Stimulated activated naive B cell treated with anti-CD40 and anti-IgM and Interleukin-4, amounts not matched to agents 10 μg/mL and 1 μg/mL and 100 μg/mL, for 72 hours (primary cell): ENCODE results near the gene MAP2K2.

Experiments
- ATAC-seq, 2 donors: fragments of 150-1000 bp; cut with Tn5 transposase; replicated peaks; 2 replicates each; pipeline ENCODE4 v1.10.0; 2021; ENCODE audit warnings: moderate library complexity in 1 of 2
- DNase-seq: peaks from one replicate; pipeline ENCODE4 v3.0.0; 2021
- H3K27ac Mint-ChIP-seq: one replicate; pipeline ENCODE4 v1.8.0; 2022; ENCODE audit warnings: mild to moderate bottlenecking, mixed read lengths
- H3K27me3 Mint-ChIP-seq, 2 donors: one replicate each; pipeline ENCODE4 v1.8.0; 2022; ENCODE audit warnings: mixed read lengths in 2 of 2
- H3K36me3 Mint-ChIP-seq, 2 donors: one replicate each; pipeline ENCODE4 v1.8.0; 2022; ENCODE audit warnings: mixed read lengths in 2 of 2, mild to moderate bottlenecking in 1 of 2
- H3K4me1 Mint-ChIP-seq, 2 donors: one replicate each; pipeline ENCODE4 v1.8.0; 2022; ENCODE audit warnings: mixed read lengths in 2 of 2, mild to moderate bottlenecking in 1 of 2
- H3K4me3 Mint-ChIP-seq, 2 donors: one replicate each; pipeline ENCODE4 v1.8.0; 2022; ENCODE audit warnings: mild to moderate bottlenecking in 2 of 2, mixed read lengths in 2 of 2, moderate library complexity in 1 of 2
- H3K9me3 Mint-ChIP-seq, 2 donors: one replicate each; pipeline ENCODE4 v1.8.0; 2022; ENCODE audit warnings: mixed read lengths in 2 of 2, mild to moderate bottlenecking in 1 of 2

Gene MAP2K2

GRCh38 chr19:4120559-4121272, 3.2 kb downstream of the MAP2K2 start:
- ATAC-seq (no peak), DNase-seq (no peak)
- Mint-ChIP-seq H3K27me3 (no peaks in the 10 kb centered on the region), H3K9me3 (no peaks in the 10 kb centered on the region), H3K27ac (no peak overlapping the region), H3K4me1 (peaks cover 30 to 45% of the 10 kb centered on the region in 2 donors), H3K36me3 (peaks cover 14 to 36% of the 10 kb centered on the region in 2 donors), H3K4me3 (no peak overlapping the region)

GRCh38 chr19:4119763-4120162, 4.2 kb downstream of the MAP2K2 start:
- Mint-ChIP-seq H3K9me3 (no peaks in the 10 kb centered on the region), H3K4me1 (peaks cover 38 to 53% of the 10 kb centered on the region in 2 donors), H3K27ac (no peak overlapping the region), H3K36me3 (peaks cover 17 to 42% of the 10 kb centered on the region in 2 donors), H3K27me3 (no peaks in the 10 kb centered on the region), H3K4me3 (no peak overlapping the region)
- ATAC-seq (no peak), DNase-seq (no peak)

DNA sequence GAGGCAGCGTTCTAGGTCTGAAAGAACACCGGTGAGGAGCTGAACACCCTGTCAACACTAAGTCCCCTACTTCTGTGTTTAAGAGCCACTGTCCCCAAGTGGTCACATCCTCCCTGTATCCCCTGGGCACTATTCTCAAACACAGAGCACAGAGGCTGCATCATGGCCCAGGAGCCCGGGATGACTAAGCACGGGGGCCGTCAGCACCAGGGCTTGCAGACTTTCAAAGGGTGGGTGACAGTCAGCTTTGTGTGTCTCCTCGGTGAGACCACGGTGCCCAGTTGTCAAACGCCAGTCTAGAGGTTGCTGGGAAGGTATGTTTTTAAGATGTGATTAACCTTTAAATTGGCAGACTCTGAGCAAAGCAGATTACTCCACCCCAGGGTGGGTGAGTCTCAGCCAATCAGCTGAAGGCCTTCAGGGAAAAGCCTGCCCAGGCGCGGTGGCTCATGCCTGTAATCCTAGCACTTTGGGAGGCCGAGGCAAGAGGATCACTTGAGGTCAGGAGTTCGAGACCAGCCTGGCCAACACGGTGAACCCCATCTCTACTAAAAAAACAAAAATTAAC, 8.0 kb downstream of the MAP2K2 start:
- H3K36me3 Mint-ChIP-seq = peaks cover 36 to 63% of the 10 kb centered on the region in 2 donors
- H3K4me1 Mint-ChIP-seq = peaks cover 37 to 62% of the 10 kb centered on the region in 2 donors
- no peak for DNase-seq
- no peaks in the 10 kb centered on the region for H3K27me3 Mint-ChIP-seq
- H3K9me3 Mint-ChIP-seq = no peaks in the 10 kb centered on the region
- peak; percentile 47 to 48 for ATAC-seq
- H3K27ac Mint-ChIP-seq = peak overlapping the region; percentile 92
- H3K4me3 Mint-ChIP-seq = peak overlapping the region; percentile 61 to 76

GRCh38 chr19:4115050-4115817, 8.7 kb downstream of the MAP2K2 start:
- Mint-ChIP-seq H3K36me3 (peaks cover 43 to 70% of the 10 kb centered on the region in 2 donors), H3K27me3 (no peaks in the 10 kb centered on the region), H3K4me3 (peak overlapping the region; percentile 61 to 76), H3K9me3 (no peaks in the 10 kb centered on the region), H3K27ac (peak overlapping the region; percentile 92), H3K4me1 (peaks cover 43 to 65% of the 10 kb centered on the region in 2 donors)
- ATAC-seq = peak; percentile 95
- DNase-seq = peak; percentile 26

DNA sequence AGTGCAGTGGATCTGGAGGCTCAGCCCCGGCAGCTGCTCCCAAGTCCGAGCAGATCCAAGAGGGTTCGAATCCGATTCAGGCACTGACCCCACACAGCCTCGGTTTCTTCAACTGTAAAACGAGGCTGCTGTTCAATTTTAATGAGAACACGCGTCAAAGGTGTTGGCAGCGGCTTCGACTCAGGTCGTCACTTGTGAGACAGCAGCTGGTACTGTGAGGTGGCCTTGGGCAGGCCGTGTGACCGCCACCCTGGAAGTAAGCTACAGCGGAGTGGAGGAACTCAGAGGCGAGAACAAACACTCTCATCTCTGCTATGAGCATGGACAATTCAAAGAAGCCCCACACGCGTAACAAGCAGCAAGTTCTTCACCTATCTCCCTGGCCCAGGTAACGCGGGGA, 9.7 kb downstream of the MAP2K2 start:
- H3K27ac Mint-ChIP-seq = peak overlapping the region; percentile 81
- DNase-seq = no peak
- H3K4me3 Mint-ChIP-seq = no peak overlapping the region
- no peaks in the 10 kb centered on the region for H3K9me3 Mint-ChIP-seq
- peaks cover 49 to 75% of the 10 kb centered on the region in 2 donors for H3K4me1 Mint-ChIP-seq
- peaks cover 41 to 72% of the 10 kb centered on the region in 2 donors for H3K36me3 Mint-ChIP-seq
- H3K27me3 Mint-ChIP-seq = no peaks in the 10 kb centered on the region
- ATAC-seq = no peak

GRCh38 chr19:4113398-4114088, 10.4 kb downstream of the MAP2K2 start:
- Mint-ChIP-seq H3K27ac (peak overlapping the region; percentile 84), H3K4me3 (no peak overlapping the region), H3K36me3 (peaks cover 42 to 75% of the 10 kb centered on the region in 2 donors), H3K27me3 (no peaks in the 10 kb centered on the region), H3K4me1 (peaks cover 55 to 82% of the 10 kb centered on the region in 2 donors), H3K9me3 (no peaks in the 10 kb centered on the region)
- no peak for ATAC-seq
- no peak for DNase-seq

- H3K27me3 Mint-ChIP-seq = no peaks in the 10 kb centered on the region
- DNase-seq (no peak), ATAC-seq (no peak)
- H3K9me3 Mint-ChIP-seq = no peaks in the 10 kb centered on the region
- H3K4me1 Mint-ChIP-seq = peaks cover 60 to 88% of the 10 kb centered on the region in 2 donors
- peak overlapping the region; percentile 76 for H3K27ac Mint-ChIP-seq
- H3K36me3 Mint-ChIP-seq = peaks cover 45 to 76% of the 10 kb centered on the region in 2 donors
- H3K4me3 Mint-ChIP-seq = no peak overlapping the region
These were observed 11.6 kb downstream of the MAP2K2 start for GRCh38 chr19:4112367-4112766.

DNA sequence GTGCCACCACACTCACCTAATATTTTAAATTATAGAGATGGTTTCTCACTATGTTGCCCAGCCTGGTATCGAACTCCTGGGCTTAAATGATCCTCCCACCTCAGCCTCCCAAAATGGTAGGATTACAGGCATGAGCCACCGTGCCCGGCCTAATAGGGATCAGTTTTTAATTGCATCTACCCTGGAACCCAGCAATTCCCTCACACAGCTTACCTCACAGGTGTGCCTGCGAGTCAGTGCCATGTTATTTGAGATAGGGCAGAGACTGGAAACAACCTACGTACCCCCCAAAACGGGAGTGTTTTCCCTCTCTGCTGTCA, 14.3 kb downstream of the MAP2K2 start:
- H3K36me3 Mint-ChIP-seq = peaks cover 48 to 79% of the 10 kb centered on the region in 2 donors
- ATAC-seq (no peak), DNase-seq (no peak)
- no peaks in the 10 kb centered on the region for H3K27me3 Mint-ChIP-seq
- peaks cover 54 to 81% of the 10 kb centered on the region in 2 donors for H3K4me1 Mint-ChIP-seq
- H3K9me3 Mint-ChIP-seq = no peaks in the 10 kb centered on the region
- peak overlapping the region; percentile 100 for H3K27ac Mint-ChIP-seq
- H3K4me3 Mint-ChIP-seq = peak overlapping the region in 1 of 2 donors; percentile 32

- Mint-ChIP-seq H3K27me3 (no peaks in the 10 kb centered on the region), H3K4me3 (peak overlapping the region; percentile 64 to 78), H3K4me1 (peaks cover 52 to 77% of the 10 kb centered on the region in 2 donors), H3K27ac (peak overlapping the region; percentile 100), H3K36me3 (peaks cover 52 to 77% of the 10 kb centered on the region in 2 donors), H3K9me3 (no peaks in the 10 kb centered on the region)
- DNase-seq = peak; percentile 89
- ATAC-seq = peak; percentile 89 to 91
These were observed 14.9 kb downstream of the MAP2K2 start for GRCh38 chr19:4108767-4109625.

DNA sequence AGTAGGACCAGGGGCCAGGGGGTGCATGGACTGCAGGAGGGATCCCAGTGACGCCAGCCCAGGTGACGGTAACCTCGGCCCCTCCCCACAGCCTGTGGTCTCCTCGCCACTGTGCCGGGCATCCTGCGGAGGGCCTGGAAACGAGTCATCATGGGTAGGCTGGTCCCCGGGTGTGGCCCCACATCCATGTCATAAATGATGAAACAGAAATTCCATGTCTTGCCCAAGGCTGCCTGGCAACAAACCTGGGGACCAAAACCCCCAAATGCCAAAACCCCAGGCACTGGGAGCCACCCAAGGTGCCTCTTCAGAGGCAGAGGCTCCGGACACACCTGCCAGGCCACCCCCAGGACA, 20.9 kb downstream of the MAP2K2 start:
- Mint-ChIP-seq H3K9me3 (no peaks in the 10 kb centered on the region), H3K27me3 (no peaks in the 10 kb centered on the region), H3K36me3 (peaks cover 31 to 49% of the 10 kb centered on the region in 2 donors), H3K27ac (no peak overlapping the region), H3K4me3 (no peak overlapping the region), H3K4me1 (peaks cover 13 to 26% of the 10 kb centered on the region in 2 donors)
- DNase-seq (no peak), ATAC-seq (no peak)

DNA sequence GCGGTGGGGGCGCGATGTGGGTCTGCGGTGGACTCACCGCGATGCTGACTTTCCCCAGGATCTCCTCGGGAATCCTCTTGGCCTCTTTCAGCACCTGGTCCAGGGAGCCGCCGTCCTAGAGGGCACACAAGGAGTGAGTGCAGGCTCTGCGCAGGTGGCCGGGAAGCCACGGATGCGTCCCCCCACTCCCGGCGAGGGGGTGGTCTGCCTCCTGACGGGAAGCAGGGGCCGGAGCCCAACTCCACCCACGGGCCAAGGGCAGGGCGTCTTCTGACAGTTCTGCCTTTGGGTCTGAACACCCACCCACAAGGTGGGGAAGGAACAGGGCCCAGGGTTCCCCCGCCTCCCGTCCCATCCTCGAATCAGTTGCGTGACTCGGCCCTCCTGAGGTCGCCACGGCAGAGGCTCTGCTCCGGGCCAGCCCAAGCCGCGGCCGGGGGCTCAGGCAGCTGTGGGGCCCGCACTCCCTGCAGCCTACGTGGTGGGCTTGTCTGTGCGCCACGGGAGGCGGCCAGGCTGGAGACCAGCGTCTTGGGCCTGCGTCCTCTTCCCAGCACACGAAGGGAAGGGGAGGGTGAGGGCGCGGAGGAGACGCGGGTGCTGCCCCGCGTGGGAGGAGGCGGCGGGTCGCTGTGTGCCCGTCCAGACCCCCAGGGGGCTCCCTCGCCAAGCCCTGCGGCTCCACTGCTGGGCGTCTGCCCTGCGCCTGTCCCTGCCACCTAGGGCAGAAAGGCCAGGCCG, 21.4 kb downstream of the MAP2K2 start:
- ATAC-seq (no peak), DNase-seq (no peak)
- Mint-ChIP-seq H3K4me1 (peaks cover 9 to 22% of the 10 kb centered on the region in 2 donors), H3K36me3 (peaks cover 30 to 49% of the 10 kb centered on the region in 2 donors), H3K27ac (no peak overlapping the region), H3K27me3 (no peaks in the 10 kb centered on the region), H3K4me3 (no peak overlapping the region), H3K9me3 (no peaks in the 10 kb centered on the region)

- peaks cover 37 to 50% of the 10 kb centered on the region in 2 donors for H3K36me3 Mint-ChIP-seq
- DNase-seq (no peak), ATAC-seq (no peak)
- no peak overlapping the region for H3K4me3 Mint-ChIP-seq
- H3K9me3 Mint-ChIP-seq = no peaks in the 10 kb centered on the region
- H3K27ac Mint-ChIP-seq = no peak overlapping the region
- no peaks in the 10 kb centered on the region for H3K27me3 Mint-ChIP-seq
- H3K4me1 Mint-ChIP-seq = peaks cover 5 to 14% of the 10 kb centered on the region in 2 donors
These were observed 22.5 kb downstream of the MAP2K2 start for GRCh38 chr19:4101496-4101770.
